H1 (cell line): ENCODE measurements around the gene ADCY2. TPM values are rescaled to one million over a fixed set of nuclear protein-coding genes. Genes with fewer than 3 reads are reported as not detected.

Source experiments
- CHD1 ChIP-seq: IDR thresholded peaks from 2 replicates; pipeline ENCODE4 v1.6.1; 2012; ENCODE audit warnings: low read depth, low read length, improper control_type of control experiment
- TAF1 ChIP-seq: IDR thresholded peaks from 2 replicates; pipeline ENCODE4 v1.6.1; 2011; ENCODE audit warnings: mild to moderate bottlenecking, low read depth, low read length
- ZNF274 ChIP-seq: IDR thresholded peaks from 2 replicates; pipeline ENCODE4 v1.7.0; 2012; ENCODE audit warnings: low read length, borderline replicate concordance; ENCODE audit errors: extremely low read depth
- polyA plus RNA-seq, 7 experiments: library from polyadenylated mRNA; depleted of rRNA in 3 of 7; stranded (reverse) in 5 of 7; unstranded in 2 of 7; fragments of >200 nt in 5 of 7; fragments of 200-250 nt in 2 of 7; gene quantifications; 1 replicate in 5 of 7; 2 replicates in 1 of 7; 4 replicates in 1 of 7; pipeline versions ENCODE4 v1.2.1 to v1.2.3, GENCODE V29; 2011 to 2013; ENCODE audit warnings: missing spikeins in 2 of 7, mixed read lengths in 2 of 7
- total RNA-seq: library from RNA; stranded (reverse); fragmentation: NEBNext Ultra II Directional; extraction: Animal tissue kit (Norgen Biotek cat#: 25700); gene quantifications from 2 replicates; pipeline ENCODE4 v1.2.1, GENCODE V29; 2021
- TF ChIP-seq, protein P1 (sequence below): fragments of 300-600 bp; sonication (generic); IDR thresholded peaks from 2 replicates; pipeline ENCODE4 v1.7.1; 2012; ENCODE audit warnings: low read length, moderate library complexity, mild to moderate bottlenecking, inconsistent platforms; ENCODE audit not compliant: insufficient replicate concordance

Gene ADCY2
- total and polyA plus RNA-seq, 2 of the 8 experiments (the other 6 are each of a cell fraction or from before 2014, with no cell fraction given) = 35.8 to 122 TPM

DNA sequence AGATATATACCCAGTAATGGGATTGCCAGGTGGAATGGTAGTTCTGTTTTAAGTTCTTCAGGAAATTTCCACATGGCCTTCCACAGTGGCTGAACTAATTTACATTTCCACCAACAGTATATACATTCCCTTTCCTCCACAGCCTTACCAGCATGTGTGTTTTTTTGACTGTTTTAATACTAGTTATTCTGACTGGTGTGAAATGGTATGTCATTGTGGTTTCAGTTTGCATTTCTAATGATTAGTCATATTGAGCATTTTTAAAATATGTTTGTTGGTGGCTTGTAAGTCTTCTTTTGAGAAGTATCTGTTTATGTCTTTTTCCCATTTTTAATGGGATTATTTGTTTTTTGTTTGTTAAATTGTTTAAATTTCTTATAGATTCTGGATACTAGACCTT is 246.1 kb downstream of the ADCY2 start (continued):
- TF ChIP-seq, protein P1, sequence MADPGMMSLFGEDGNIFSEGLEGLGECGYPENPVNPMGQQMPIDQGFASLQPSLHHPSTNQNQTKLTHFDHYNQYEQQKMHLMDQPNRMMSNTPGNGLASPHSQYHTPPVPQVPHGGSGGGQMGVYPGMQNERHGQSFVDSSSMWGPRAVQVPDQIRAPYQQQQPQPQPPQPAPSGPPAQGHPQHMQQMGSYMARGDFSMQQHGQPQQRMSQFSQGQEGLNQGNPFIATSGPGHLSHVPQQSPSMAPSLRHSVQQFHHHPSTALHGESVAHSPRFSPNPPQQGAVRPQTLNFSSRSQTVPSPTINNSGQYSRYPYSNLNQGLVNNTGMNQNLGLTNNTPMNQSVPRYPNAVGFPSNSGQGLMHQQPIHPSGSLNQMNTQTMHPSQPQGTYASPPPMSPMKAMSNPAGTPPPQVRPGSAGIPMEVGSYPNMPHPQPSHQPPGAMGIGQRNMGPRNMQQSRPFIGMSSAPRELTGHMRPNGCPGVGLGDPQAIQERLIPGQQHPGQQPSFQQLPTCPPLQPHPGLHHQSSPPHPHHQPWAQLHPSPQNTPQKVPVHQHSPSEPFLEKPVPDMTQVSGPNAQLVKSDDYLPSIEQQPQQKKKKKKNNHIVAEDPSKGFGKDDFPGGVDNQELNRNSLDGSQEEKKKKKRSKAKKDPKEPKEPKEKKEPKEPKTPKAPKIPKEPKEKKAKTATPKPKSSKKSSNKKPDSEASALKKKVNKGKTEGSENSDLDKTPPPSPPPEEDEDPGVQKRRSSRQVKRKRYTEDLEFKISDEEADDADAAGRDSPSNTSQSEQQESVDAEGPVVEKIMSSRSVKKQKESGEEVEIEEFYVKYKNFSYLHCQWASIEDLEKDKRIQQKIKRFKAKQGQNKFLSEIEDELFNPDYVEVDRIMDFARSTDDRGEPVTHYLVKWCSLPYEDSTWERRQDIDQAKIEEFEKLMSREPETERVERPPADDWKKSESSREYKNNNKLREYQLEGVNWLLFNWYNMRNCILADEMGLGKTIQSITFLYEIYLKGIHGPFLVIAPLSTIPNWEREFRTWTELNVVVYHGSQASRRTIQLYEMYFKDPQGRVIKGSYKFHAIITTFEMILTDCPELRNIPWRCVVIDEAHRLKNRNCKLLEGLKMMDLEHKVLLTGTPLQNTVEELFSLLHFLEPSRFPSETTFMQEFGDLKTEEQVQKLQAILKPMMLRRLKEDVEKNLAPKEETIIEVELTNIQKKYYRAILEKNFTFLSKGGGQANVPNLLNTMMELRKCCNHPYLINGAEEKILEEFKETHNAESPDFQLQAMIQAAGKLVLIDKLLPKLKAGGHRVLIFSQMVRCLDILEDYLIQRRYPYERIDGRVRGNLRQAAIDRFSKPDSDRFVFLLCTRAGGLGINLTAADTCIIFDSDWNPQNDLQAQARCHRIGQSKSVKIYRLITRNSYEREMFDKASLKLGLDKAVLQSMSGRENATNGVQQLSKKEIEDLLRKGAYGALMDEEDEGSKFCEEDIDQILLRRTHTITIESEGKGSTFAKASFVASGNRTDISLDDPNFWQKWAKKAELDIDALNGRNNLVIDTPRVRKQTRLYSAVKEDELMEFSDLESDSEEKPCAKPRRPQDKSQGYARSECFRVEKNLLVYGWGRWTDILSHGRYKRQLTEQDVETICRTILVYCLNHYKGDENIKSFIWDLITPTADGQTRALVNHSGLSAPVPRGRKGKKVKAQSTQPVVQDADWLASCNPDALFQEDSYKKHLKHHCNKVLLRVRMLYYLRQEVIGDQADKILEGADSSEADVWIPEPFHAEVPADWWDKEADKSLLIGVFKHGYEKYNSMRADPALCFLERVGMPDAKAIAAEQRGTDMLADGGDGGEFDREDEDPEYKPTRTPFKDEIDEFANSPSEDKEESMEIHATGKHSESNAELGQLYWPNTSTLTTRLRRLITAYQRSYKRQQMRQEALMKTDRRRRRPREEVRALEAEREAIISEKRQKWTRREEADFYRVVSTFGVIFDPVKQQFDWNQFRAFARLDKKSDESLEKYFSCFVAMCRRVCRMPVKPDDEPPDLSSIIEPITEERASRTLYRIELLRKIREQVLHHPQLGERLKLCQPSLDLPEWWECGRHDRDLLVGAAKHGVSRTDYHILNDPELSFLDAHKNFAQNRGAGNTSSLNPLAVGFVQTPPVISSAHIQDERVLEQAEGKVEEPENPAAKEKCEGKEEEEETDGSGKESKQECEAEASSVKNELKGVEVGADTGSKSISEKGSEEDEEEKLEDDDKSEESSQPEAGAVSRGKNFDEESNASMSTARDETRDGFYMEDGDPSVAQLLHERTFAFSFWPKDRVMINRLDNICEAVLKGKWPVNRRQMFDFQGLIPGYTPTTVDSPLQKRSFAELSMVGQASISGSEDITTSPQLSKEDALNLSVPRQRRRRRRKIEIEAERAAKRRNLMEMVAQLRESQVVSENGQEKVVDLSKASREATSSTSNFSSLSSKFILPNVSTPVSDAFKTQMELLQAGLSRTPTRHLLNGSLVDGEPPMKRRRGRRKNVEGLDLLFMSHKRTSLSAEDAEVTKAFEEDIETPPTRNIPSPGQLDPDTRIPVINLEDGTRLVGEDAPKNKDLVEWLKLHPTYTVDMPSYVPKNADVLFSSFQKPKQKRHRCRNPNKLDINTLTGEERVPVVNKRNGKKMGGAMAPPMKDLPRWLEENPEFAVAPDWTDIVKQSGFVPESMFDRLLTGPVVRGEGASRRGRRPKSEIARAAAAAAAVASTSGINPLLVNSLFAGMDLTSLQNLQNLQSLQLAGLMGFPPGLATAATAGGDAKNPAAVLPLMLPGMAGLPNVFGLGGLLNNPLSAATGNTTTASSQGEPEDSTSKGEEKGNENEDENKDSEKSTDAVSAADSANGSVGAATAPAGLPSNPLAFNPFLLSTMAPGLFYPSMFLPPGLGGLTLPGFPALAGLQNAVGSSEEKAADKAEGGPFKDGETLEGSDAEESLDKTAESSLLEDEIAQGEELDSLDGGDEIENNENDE = no peak
- TF ChIP-seq CHD1 (no peak), TAF1 (no peak), ZNF274 (no peak)
